GM18909 (cell line): ENCODE data around the gene FOXN3.

Experiments
- ATAC-seq: cut with Tn5 transposase; IDR thresholded peaks from one replicate; pipeline ENCODE4 v1.9.1; 2021; ENCODE audit warnings: mild to moderate bottlenecking; ENCODE audit not compliant: unreplicated experiment, poor library complexity

The FOXN3 gene

GRCh38 chr14:89185919-89186855 is 230.8 kb downstream of the FOXN3 start:
- no peak for ATAC-seq

GRCh38 chr14:89184952-89185351 is 232.1 kb downstream of the FOXN3 start:
- no peak for ATAC-seq

- no peak for ATAC-seq
Observed at GRCh38 chr14:89182326-89182725, 234.7 kb downstream of the FOXN3 start.

GRCh38 chr14:89180546-89180945 is 236.5 kb downstream of the FOXN3 start:
- ATAC-seq = no peak

- no peak for ATAC-seq
Observed at GRCh38 chr14:89179891-89180404, 237.1 kb downstream of the FOXN3 start.

GRCh38 chr14:89178800-89179535 is 238.1 kb downstream of the FOXN3 start:
- no peak for ATAC-seq

DNA sequence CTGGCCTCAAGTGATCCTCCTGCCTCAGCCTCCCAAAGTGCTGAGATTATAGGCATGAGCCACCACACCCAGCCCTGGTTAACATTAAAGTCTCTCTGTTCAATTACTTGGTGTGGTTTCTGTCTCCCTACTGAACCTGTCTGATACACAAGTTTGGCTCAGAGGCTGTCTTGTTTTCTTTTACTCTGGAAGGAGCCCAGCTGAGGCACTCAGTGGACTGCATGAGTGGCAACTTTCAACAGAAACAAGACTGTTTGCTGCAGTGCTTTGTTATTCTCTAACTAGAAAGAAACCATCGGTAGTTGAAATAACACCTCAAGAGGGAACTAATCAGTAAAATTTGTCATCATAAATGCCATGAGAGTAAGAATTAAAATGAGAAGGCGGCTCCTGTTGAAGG is 238.7 kb downstream of the FOXN3 start:
- ATAC-seq = no peak

DNA sequence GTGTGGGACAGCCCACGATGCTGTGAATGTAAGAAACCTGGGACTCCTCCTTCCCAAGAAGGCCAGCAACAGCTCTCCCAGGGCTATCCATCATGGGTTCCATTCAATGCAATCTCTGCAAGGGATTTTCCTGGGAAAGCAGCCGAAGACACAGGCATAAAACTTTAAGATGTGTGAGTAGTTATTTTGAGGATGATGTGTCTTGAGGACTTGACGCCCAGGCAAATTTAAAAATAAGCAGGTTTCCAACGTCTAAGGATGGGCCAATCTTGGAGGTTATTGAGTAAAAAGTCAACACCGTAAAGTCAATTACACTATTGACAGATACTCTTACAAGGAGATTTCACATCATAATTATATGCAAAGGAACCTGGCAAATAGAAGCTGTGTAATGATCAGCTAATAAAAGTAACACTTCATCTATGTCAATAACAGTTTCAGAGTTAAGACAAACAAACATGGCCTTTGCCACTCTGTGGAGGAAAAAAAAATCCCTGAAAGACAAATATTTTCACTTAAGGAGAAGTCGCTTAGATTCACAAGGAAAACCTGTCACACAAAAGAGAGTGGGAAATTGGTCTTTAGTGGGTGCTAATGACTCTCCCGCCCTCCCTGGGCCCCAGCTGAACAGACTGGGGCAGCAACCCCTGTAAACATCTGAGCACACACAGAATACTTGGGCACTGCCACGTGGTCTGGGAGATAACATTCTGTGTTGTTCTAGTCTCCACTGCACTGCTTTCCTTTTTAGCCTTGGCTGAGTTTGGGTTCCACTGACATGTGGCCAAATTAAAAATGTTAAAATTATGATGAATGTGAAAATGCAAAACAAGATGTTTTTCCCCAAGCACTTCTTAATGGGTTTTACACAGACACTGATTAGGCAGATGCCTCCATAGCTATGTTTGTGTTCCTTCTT is 240.9 kb downstream of the FOXN3 start:
- no peak for ATAC-seq

DNA sequence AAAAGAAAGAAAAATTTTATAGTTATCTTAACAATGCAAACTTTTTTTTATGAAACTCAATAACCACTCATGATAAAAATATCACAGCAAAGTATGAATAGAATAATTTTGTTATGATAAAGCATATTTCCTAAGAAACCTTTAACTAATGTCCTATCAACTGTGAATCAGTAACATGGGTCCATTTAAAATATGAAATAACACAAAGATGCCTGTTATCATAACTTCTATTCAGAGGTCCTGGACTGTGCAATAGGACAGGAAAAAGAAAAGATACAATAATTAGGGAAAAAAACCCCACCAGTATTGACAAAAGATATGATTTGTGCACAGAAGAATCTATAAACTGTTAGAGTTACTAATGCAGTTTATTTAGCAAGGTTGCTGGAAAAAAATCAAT is 245.4 kb downstream of the FOXN3 start:
- no peak for ATAC-seq

GRCh38 chr14:89171168-89171567 is 245.9 kb downstream of the FOXN3 start:
- ATAC-seq = no peak

DNA sequence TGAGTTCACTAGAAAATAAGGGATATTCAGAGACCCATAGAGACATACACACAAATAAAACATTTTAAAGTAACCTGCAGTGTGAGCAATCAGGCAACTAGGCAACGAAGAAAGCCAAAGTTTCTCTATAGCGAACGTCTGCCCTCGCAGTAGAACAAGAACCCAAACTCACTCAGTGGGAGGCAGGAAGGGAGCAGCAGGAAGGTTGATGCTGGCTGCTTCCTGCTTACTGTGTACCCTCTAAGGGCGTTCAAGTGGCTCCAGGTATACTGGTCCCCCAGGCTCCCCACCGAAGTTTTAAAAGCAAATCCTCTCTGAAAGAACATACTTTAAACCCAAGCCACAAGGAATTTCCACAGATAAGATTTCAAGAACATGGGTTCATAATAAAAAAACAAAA is 249.3 kb downstream of the FOXN3 start:
- ATAC-seq = no peak

GRCh38 chr14:89166633-89167032 is 250.4 kb downstream of the FOXN3 start:
- no peak for ATAC-seq

GRCh38 chr14:89165189-89166181 is 251.5 kb downstream of the FOXN3 start:
- peak; percentile 68 for ATAC-seq

GRCh38 chr14:89164168-89165073 is 252.6 kb downstream of the FOXN3 start:
- ATAC-seq = peak; percentile 23

GRCh38 chr14:89163031-89163636 is 253.9 kb downstream of the FOXN3 start:
- ATAC-seq = no peak

DNA sequence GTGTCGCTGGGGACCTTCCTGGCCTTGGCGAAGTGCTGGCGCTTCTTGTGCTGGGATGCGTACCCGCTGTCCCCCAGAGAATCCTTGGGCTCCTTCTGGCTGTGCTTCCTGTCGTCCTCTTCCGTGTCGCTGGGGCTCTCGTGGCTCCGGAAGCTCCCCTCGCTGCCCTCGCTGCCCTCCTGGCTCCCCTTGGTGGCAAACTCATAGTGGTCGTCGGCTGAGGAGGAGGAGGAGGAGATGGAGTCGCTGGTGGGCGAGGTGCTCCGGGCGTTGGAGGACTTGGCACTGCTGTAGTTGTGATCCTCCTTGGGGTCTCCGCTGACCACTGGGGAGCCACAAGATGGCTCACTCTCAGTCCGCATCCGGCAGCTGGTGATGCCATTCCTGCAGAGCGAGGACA is 254.4 kb downstream of the FOXN3 start:
- no peak for ATAC-seq

GRCh38 chr14:89160437-89160836 is 256.6 kb downstream of the FOXN3 start:
- no peak for ATAC-seq

DNA sequence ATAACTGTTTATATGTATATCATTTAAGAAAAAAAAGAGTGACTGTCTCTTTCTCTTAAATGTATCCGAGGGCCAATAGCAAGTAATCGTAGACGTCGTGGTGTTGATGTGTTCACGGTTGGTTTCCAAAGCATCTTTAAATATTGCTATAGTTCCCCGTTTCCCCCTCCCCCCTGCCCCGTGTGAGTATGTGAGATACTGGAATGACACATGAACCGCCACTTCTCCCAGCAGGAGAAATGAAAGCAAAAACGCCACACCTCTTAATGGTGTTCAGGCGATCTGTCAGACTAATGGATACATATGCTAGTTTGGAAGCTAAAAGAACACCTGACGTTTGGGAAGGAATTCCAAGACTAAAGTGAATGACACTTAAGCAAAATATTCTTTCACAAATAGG is 258.3 kb downstream of the FOXN3 start:
- no peak for ATAC-seq
